ENCODE data around the gene PRKN.

DNA sequence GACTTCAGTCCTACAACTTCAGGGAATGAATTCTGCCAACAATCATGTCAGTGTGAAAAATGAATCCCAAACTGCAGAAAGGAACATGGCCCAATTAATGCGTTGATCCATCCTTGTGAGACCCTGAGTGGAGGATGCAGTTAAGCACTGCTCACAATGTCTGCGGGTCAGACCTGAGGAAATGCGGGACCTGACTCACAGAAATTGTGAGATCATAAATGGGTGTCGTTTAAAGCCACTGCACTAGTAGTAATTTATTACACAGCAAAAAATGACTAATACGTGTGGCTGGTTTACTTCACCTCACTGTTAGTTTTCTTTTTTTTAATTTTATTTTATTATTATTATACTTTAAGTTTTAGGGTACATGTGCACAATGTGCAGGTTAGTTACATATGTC, 505.0 kb downstream of the PRKN start:
- TF ChIP-seq FOXM1 (IDR thresholded peaks at IDR 0.05; ENCODE audit: borderline replicate concordance) (no peak), SUZ12 (IDR thresholded peaks at IDR 0.05) (no peak), TARDBP (IDR thresholded peaks at IDR 0.05) (no peak), ARNT (IDR thresholded peaks at IDR 0.05) (no peak), SP1 (IDR thresholded peaks at IDR 0.05) (no peak), FOXA1 (IDR thresholded peaks at IDR 0.05) (no peak), BHLHE40 (IDR thresholded peaks at IDR 0.05; ENCODE audit: borderline replicate concordance) (no peak)

All from HEK293T (cell line).